Measurements from ENCODE around the gene HSD17B11. TPM values are rescaled to one million over a fixed set of nuclear protein-coding genes. Genes with fewer than 3 reads are reported as not detected.
"Not testable (repeated sequence)": the region's sequence is repeated elsewhere in the genome, so short reads cannot be mapped to it uniquely, and the experiment has no call there.

HSD17B11 gene
- total and polyA plus RNA-seq, 12 donors, result 34.1 to 202 (median 96.1) TPM

DNA sequence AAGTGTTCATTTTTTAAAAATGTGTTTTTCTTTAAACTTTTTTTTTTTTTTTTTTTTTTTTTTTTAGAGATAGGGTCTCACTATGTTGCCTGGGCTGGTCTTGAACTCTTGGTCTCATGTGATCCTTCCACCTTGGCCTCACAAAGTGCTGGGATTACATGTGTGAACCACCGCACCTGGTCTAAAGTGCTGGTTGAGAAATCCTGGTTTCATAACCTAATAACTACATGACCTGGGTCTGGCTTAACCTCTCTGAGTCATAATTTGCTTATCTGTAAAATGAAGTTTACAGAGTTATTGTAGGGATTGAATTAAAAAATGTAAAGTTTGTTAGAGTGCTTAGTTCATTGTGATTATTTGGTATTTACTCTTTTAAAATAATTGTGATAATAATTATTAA is 73.5 kb downstream of the HSD17B11 start:
- 43 to 85% (median 75%) methylated on average over 1 of the region's 1 CpG for WGBS, 4 donors
- no peaks in the 10 kb centered on the region for H3K9me3 ChIP-seq (replicated peaks in 1 of 3)
- no peaks in the 10 kb centered on the region for H3K36me3 ChIP-seq (replicated peaks in 1 of 2)
- no peaks in the 10 kb centered on the region for H3K4me1 ChIP-seq (replicated peaks in 1 of 2)
- H3K27me3 ChIP-seq, result no peaks in the 10 kb centered on the region
- intact Hi-C loops (cut with DNase I), result no loop called here
- H3K4me3 ChIP-seq, result no peak overlapping the region
- no peak overlapping the region for H3K27ac ChIP-seq
- TF ChIP-seq POLR2A (IDR thresholded peaks at IDR 0.05), result no peak
- TF ChIP-seq, protein P1, sequence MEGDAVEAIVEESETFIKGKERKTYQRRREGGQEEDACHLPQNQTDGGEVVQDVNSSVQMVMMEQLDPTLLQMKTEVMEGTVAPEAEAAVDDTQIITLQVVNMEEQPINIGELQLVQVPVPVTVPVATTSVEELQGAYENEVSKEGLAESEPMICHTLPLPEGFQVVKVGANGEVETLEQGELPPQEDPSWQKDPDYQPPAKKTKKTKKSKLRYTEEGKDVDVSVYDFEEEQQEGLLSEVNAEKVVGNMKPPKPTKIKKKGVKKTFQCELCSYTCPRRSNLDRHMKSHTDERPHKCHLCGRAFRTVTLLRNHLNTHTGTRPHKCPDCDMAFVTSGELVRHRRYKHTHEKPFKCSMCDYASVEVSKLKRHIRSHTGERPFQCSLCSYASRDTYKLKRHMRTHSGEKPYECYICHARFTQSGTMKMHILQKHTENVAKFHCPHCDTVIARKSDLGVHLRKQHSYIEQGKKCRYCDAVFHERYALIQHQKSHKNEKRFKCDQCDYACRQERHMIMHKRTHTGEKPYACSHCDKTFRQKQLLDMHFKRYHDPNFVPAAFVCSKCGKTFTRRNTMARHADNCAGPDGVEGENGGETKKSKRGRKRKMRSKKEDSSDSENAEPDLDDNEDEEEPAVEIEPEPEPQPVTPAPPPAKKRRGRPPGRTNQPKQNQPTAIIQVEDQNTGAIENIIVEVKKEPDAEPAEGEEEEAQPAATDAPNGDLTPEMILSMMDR (IDR thresholded peaks at IDR 0.05), result no peak
- DNase-seq, result no peak

DNA sequence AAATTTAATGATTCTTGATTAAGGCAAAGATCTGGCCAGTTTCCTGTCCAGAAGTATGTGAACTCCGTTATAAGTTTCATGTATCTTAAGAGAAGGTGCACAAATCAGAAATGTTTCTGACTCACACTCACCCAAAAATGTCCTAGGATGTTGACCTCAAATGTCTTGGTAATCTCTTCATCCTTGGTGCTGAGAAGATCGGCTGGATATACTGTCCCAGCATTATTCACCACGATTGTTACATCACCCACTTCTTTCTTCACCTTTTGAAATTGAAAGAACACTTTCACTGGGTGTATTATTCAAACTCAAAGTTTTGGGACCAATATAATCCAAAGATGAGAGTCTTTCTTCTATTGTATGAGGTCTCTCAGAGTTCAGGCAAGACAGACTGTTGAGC is 74.0 kb downstream of the HSD17B11 start:
- TF ChIP-seq, protein P1 (IDR thresholded peaks at IDR 0.05), result no peak
- TF ChIP-seq POLR2A (IDR thresholded peaks at IDR 0.05), result no peak
- no peak overlapping the region for H3K27ac ChIP-seq

DNA sequence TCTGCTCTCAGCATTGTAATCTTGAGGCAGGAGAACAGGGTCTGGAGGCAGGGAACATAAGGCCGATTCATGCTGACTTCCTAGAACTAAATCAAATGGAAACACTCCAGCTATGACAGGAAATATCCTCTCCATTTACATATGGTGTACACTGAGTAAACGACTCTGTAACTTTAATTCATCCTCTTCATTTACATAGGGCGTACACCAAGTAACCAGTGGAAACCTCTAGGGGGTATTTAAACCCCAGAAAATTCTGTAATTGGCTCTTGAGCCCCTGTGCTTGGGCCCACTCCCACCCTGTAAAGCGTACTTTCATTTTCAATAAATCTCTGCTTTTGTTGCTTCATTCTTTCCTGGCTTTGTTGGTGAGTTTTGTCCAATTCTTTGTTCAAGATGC is 76.0 kb downstream of the HSD17B11 start:
- H3K27me3 ChIP-seq; H3K4me1 ChIP-seq (replicated peaks in 1 of 2); intact Hi-C loops (cut with DNase I); H3K36me3 ChIP-seq (replicated peaks in 1 of 2); DNase-seq; H3K9me3 ChIP-seq (replicated peaks in 1 of 3); H3K27ac ChIP-seq; H3K4me3 ChIP-seq: not testable (repeated sequence)
- WGBS, 4 donors, result 59 to 77% (median 72%) methylated on average over 4 of the region's 4 CpGs

More for the DNA sequence above, 74.0 kb downstream of the HSD17B11 start:
- 69 to 84% (median 78%) methylated on average over 3 of the region's 3 CpGs for WGBS, 4 donors
- no peaks in the 10 kb centered on the region for H3K9me3 ChIP-seq (replicated peaks in 1 of 3)
- no peaks in the 10 kb centered on the region for H3K4me1 ChIP-seq (replicated peaks in 1 of 2)
- DNase-seq, result no peak
- intact Hi-C loops (cut with DNase I), result no loop called here
- no peaks in the 10 kb centered on the region for H3K36me3 ChIP-seq (replicated peaks in 1 of 2)
- no peak overlapping the region for H3K4me3 ChIP-seq
- H3K27me3 ChIP-seq, result no peaks in the 10 kb centered on the region

DNA sequence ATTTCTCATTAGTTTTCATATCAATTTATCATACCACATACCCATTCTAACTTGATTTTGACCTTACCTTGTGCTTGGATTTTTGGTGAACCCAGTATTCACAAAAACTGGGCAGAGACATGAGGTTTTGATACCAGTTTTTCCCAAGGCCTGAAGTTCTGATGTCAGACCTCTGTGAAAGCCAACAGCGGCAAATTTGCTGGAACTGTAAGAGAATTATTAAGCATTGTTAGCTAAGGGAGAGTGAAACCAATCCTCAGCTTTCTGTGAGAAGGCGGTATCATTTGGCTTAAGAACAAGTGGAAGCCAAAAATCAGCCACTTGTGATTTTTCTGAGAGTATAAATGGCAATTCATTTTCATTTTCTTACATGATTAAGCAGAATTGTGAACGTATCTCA is 77.2 kb downstream of the HSD17B11 start:
- WGBS, 4 donors, result 90 to 93% (median 92%) methylated on average over 3 of the region's 3 CpGs
- Histone ChIP-seq H3K27me3 (no peaks in the 10 kb centered on the region), H3K4me1 (replicated peaks in 1 of 2) (no peaks in the 10 kb centered on the region), H3K4me3 (no peak overlapping the region), H3K27ac (no peak overlapping the region), H3K9me3 (replicated peaks in 1 of 3) (no peaks in the 10 kb centered on the region), H3K36me3 (replicated peaks in 1 of 2) (no peaks in the 10 kb centered on the region)
- TF ChIP-seq, protein P1 (IDR thresholded peaks at IDR 0.05), result no peak
- TF ChIP-seq POLR2A (IDR thresholded peaks at IDR 0.05), result no peak
- DNase-seq, result no peak
- intact Hi-C loops (cut with DNase I), result no loop called here

DNA sequence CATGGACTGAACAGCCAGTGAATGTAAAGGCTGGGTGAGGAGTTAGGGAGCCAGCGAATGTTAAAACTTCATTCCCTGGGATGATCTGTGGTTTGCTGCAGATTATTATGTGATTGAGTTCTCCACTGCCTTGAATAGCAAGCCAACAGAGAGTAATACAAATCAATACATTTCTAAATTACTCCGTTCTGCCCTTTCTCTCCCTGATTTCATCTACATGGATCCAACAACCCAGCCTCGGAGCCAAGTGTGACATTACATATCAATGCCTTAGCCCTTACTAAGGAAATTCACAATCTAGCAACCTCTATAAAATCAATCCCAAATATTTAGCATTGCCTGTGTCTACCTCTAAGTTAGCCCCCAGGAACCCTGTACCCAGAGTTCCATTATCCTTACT is 79.3 kb downstream of the HSD17B11 start:
- no peak for DNase-seq
- no peaks in the 10 kb centered on the region for H3K9me3 ChIP-seq (replicated peaks in 1 of 3)
- H3K27me3 ChIP-seq, result no peaks in the 10 kb centered on the region
- no peaks in the 10 kb centered on the region for H3K4me1 ChIP-seq (replicated peaks in 1 of 2)
- no peak overlapping the region for H3K27ac ChIP-seq
- no peaks in the 10 kb centered on the region for H3K36me3 ChIP-seq (replicated peaks in 1 of 2)
- 96 to 100% (median 97%) methylated on average over 3 of the region's 3 CpGs for WGBS, 4 donors
- no peak overlapping the region for H3K4me3 ChIP-seq
- intact Hi-C loops (cut with DNase I), result no loop called here
- no peak for TF ChIP-seq POLR2A (IDR thresholded peaks at IDR 0.05)
- TF ChIP-seq, protein P1 (IDR thresholded peaks at IDR 0.05), result no peak
